Coronary artery (tissue), 2 donors: ENCODE measurements around the gene TLK2.

Experiments used
- DNase-seq: peaks from one replicate; pipeline ENCODE4 v3.0.0-alpha.2; 2017; ENCODE audit warnings: low spot score
- H3K27ac ChIP-seq, 2 donors: fragments of 200-600 bp; sonication (generic); one replicate each; pipeline ENCODE4 v1.5.1; 2016 to 2019
- H3K4me3 ChIP-seq: fragments of 200-600 bp; sonication (generic); 2 replicates; pipeline ENCODE4 v1.5.1; 2016; ENCODE audit warnings: mild to moderate bottlenecking, moderate library complexity
- TF ChIP-seq, protein P1 (sequence below): fragments of 200-600 bp; sonication (generic); IDR thresholded peaks from one replicate; pipeline ENCODE4 v1.5.1; 2019; ENCODE audit warnings: antibody characterized with exemption

Gene TLK2

DNA sequence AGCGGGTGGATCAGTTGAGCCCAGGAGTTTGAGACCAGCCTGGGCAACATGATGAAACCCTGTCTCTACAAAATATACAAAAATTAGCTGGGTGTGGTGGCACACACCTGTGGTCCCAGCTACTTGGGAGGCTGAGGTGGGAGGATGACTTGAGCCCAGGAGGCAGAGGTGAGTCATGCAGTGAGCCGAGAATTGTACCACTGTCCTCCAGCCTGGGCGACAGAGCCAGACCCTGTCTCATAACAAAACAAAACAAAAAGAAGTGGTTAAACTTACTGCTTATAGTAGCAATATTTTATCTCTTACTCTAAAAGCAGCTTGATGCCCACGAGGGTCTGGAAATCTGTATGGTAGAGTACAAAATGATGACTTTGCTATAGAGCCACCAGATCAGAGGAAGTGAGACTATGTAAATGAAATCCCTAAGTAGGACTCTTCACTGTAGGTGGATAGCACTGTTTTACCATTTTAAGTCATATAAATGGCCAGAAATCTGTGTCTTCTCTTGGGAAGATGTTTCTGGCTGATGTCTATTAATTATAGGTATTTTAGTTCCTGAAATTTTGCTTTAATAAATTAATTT lies 88.5 kb downstream of the TLK2 start:
- no peak overlapping the region for H3K27ac ChIP-seq
- H3K4me3 ChIP-seq: no peak overlapping the region
- TF ChIP-seq, protein P1, sequence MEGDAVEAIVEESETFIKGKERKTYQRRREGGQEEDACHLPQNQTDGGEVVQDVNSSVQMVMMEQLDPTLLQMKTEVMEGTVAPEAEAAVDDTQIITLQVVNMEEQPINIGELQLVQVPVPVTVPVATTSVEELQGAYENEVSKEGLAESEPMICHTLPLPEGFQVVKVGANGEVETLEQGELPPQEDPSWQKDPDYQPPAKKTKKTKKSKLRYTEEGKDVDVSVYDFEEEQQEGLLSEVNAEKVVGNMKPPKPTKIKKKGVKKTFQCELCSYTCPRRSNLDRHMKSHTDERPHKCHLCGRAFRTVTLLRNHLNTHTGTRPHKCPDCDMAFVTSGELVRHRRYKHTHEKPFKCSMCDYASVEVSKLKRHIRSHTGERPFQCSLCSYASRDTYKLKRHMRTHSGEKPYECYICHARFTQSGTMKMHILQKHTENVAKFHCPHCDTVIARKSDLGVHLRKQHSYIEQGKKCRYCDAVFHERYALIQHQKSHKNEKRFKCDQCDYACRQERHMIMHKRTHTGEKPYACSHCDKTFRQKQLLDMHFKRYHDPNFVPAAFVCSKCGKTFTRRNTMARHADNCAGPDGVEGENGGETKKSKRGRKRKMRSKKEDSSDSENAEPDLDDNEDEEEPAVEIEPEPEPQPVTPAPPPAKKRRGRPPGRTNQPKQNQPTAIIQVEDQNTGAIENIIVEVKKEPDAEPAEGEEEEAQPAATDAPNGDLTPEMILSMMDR: no peak
- no peak for DNase-seq

GRCh38 chr17:62572488-62572887 lies 93.9 kb downstream of the TLK2 start:
- no peak overlapping the region for H3K27ac ChIP-seq
- H3K4me3 ChIP-seq: no peak overlapping the region
- TF ChIP-seq, protein P1: no peak
- DNase-seq: no peak

DNA sequence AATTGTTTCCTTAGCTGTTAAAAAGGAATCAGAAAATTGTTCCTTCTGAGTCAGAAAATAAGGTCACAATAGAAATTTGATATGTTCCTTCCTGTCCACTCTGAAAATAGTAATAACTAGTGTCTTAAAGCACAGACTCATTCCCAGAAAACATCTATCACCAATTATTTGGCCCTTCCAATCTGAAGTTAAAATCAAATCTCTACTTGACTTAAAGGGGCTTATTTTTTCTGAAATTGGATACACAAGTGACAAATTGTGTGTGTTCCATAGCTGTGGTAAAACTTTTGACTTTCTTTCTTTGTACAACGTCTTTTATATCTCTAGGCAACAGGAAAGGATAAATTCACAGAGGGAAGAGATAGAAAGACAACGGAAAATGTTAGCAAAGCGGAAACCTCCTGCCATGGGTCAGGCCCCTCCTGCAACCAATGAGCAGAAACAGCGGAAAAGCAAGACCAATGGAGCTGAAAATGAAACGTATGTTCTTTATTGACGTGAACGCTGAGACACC lies 94.3 kb downstream of the TLK2 start:
- Histone ChIP-seq H3K4me3 (no peak overlapping the region), H3K27ac (peak overlapping the region in 1 of 2 donors; percentile 35)
- DNase-seq: no peak
- TF ChIP-seq, protein P1: no peak

- no peak overlapping the region for H3K4me3 ChIP-seq
- TF ChIP-seq, protein P1: no peak
- H3K27ac ChIP-seq: peak overlapping the region in 1 of 2 donors; percentile 35
- no peak for DNase-seq
Observed at GRCh38 chr17:62573480-62574117, 95.0 kb downstream of the TLK2 start.

DNA sequence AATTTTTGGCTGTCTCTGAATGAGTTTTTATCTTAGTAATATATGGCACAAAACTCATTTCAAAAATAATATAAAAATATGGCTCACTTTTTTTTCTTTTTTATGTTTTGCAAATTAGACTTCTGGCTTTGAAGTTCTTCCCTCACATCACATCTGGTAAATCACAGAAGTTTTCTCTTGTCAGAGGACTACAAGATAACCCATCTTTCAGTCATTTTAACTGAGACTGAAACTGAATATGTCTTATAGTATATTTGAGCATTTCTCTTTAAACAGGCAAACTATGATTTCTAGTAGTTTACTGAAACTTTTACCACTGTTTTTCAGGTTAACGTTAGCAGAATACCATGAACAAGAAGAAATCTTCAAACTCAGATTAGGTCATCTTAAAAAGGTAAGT lies 97.8 kb downstream of the TLK2 start:
- DNase-seq: no peak
- H3K27ac ChIP-seq: no peak overlapping the region
- H3K4me3 ChIP-seq: no peak overlapping the region
- TF ChIP-seq, protein P1: no peak

DNA sequence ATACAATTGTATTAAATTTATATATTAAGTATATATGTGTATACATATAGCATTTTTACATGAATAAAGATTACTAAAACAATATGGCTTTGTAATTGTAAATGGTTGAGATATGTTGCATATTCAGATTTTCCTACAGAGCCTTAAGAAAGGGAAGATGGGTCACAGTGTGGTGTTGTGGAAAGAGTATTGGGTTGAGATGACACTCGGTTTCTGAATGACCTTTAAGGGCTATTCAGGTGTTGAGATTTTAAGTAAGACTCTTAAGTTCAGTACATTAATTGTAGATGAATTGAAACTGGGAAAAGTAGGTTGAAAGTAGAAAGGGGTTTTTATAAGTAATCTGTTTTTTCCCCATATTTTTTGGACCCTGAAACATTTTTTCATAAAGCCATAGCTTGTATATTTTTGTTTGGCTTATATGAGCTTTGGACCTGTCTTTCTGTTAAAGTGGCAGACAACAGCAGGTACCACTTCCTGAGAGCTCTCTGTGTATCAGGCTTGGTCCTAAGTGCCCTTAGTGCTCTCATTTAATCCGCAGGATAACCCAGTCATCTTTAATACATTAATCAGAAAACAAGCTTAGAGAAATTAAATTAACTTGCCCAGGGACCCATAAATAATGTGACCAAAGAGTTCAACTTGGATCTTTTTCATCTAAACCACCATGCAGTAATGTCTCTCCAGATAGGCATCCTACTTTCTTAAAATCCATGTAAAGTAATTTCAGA lies 100.3 kb downstream of the TLK2 start:
- no peak overlapping the region for H3K27ac ChIP-seq
- no peak for DNase-seq
- TF ChIP-seq, protein P1: no peak
- no peak overlapping the region for H3K4me3 ChIP-seq
